GM19455 (cell line): Measurements from ENCODE around the gene STOML1.

Experiments
- ATAC-seq: cut with Tn5 transposase; IDR thresholded peaks from one replicate; pipeline ENCODE4 v1.9.1; 2021; ENCODE audit not compliant: unreplicated experiment

STOML1 gene

DNA sequence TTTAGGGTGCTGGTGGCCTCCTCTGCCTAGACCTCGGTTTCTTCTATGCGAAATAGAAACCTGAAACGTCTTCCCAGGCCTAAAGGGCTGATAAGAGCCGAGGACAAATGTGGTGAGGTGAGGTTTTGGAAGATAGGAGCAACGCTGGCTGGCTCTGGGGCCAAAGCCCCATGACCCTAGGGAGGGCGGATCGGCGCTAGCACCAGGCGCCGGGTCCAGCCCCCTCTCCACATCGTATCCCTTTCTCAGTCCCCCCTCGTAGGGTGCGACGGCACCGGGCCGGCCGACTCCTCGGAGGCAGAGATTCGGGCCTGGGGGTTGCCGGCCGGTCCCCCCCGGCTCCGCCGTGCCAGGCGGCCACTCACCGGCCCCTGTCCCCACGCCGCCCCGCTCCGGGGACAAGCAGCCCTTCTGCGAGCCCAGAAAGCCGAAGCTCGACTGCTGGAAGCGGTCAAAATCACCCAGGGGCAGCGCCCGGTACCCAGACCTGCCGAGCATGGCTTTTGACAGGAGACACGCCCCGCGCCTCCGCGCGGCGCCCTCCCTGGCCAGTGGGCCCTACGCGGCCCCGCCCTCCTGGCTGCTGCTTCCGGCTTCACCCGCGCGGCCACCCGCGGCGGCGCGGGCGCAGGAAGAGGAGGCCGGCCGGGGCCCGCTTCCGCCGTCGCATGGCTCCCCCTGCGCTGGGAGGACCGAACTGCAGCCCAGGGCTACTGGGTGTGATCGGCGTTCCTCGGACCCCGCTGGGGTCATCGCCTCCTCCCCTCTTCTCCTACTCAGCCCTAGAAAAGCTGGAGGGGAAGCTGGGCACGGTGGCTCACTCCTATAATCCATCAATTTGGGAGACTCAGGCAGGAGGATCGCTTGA lies at the start of gene STOML1:
STOML1 (minus strand) TSS at position 570 of the 868 bp plus-strand sequence; CDS start at position 498, 72 bp downstream.
- ATAC-seq: peak; percentile 57

- ATAC-seq: no peak
These were observed 49.2 kb upstream of the STOML1 start for GRCh38 chr15:74041311-74041756.

DNA sequence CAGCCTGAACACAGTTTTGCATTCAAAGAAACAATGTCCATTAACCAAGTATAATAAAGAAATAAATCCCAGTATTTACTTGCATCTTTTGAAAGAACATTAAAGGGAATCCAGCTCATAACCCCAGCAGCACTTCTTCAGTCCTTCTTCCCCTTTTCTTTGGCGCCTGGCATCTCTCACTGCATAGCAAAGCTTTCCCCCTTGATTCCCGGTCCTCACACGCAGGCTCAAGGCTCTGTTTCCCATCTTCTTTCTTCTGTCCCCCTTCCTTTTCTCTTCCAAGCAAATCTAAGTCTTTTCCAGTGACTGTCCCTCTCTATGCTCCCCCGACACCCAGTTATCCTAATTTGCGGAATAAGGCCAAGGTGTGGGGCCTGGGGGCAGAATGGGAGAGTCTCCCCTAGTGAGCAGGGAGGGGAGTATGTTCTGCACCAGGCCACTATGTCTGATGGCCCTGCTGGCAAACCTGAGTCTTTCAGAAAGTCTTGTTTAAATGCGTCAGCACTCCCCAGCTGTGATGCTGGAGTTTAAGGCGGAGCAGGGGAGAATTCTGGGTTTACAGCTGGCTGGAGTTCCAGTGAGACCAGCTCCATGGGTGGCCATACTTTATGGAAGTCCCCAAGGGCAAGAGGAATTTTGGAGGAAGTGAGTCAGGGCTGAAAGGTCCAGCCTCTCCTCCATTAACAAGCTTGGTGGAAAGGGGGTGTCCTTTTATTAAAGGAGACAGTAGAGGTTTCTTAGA lies 48.2 kb upstream of the STOML1 start:
- no peak for ATAC-seq

DNA sequence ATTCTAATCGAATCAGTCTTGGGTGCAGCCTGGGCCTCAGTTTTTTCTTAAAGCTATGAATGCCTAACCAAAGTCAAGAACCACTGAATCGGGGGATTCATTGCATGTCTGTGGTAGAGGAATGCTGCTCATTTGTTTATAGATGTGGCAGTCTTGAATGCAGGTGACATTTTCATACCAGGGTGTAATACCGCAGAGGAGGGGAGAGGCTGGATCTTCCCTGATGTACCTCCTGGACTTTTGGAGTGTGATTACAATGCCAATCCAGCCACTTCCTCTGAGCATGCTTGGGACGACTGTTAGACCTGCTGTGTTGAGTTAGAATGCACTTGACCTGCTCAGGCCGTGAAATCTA lies 47.5 kb upstream of the STOML1 start:
- no peak for ATAC-seq

DNA sequence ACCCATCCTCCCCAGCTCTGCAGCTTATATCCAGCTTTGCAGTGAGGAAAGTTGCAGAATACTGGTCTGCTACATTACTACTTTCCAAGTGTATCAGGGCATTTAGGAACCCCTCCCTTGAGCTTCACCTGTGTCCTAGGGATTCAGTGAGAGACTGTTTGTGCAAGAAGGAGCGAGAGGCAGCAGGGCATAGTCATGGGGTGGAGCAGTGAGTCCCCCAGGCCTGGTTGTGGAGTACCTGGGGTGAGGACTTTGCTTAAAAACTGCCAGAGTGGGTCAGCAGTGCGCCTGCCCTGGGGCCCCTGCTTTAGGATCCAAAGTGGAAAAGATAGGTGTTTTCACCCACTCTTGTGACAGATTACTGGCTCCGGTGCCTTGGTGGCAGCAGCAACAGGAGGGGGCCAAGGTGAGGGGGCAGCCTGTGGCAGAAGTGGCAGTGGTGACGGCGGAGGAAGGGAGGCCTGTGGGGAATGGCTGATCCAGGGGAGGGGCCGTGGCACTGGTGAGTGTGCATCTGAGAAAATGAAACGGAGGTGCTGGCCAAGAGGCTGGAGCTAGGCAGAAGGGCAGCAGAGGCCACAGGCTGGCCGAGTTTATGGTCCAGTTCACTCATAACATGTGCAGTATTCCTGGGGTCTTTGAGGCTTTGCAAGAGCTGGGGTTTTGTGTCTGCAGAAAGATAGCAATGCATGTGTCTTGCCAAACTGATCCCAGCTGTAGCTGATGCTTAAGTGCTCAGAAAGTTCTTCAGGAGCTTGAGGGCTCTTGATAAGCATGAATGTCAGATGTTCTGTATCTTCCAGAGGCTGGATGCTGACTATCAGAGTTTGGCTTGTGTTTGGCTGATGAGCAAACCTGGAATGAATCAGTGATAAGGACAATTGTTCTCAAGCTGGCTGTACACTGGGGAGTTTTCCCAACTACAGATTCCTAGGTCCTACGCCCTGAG lies 46.9 kb upstream of the STOML1 start:
- no peak for ATAC-seq

GRCh38 chr15:74037171-74038117 lies 45.3 kb upstream of the STOML1 start:
- no peak for ATAC-seq

DNA sequence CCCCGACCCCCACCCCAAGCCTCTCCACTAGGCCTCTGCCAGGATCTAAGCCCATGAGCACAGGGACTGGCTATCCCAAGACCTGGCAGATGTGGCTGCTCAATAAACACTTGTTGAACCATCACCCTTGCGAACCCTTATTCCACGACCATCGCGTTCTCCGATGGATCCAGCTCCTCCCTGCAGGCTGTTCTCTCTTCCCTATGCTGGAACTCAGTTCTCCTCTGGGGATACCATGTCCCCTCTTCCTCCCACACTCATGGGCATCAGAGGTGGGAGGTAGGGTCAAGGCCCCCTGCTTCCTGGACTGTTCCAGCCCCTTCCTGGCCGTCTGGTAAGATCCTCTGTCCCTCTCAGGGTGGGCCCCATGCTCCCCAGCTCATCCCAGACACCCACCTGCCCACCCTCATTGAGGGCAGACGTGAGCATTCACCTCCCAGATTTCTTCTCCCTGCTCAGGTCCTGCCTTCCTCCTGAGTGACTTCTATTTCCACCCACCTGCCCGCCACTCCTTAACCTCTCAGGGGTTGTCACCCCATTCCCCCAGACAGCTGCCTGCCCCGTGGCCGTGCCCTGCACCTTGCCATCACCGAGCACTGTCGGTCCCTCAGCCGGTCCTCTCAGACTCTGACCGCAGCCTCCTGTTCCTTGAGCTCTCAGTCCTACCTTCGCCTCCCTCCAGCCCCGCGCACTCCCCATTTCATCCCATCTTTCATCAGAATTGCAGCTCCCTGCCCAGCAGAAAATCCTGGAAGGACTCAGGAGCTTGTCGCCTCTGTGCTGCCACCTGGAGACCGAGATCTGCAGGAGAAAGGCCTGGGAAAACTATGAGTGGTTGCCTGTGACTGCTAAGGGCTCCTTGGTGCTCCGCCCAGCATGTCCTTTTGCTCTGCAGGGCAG lies 44.4 kb upstream of the STOML1 start:
- ATAC-seq: no peak

DNA sequence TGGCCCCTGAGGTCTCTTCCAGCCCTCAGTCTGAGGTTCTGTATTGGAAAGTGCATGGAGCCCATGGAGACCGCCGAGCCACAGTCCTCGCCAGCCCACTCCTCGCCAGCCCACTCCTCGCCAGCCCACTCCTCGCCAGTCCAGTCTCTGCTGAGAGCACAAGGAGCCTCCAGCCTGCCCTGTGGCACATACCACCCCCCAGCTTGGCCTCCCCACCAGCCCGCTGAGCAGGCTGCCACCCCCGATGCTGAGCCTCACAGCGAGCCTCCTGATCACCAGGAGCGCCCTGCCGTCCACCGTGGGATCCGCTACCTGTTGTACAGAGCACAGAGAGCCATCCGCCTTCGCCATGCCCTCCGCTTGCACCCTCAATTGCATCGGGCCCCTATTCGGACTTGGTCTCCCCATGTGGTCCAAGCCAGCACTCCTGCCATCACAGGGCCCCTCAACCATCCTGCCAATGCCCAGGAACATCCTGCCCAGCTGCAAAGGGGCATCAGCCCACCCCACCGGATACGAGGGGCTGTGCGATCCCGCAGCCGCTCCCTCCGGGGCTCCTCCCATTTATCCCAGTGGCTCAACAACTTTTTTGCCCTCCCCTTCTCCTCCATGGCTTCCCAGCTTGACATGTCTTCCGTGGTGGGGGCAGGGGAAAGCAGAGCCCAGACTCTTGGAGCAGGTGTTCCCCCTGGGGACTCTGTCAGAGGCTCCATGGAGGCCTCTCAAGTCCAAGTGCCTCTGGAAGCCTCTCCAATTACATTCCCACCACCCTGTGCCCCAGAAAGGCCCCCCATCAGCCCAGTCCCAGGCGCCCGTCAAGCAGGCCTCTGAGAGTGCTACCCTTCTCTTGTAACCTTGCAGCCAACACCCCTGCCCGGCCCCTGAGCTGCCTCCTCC lies 43.3 kb upstream of the STOML1 start:
- no peak for ATAC-seq

DNA sequence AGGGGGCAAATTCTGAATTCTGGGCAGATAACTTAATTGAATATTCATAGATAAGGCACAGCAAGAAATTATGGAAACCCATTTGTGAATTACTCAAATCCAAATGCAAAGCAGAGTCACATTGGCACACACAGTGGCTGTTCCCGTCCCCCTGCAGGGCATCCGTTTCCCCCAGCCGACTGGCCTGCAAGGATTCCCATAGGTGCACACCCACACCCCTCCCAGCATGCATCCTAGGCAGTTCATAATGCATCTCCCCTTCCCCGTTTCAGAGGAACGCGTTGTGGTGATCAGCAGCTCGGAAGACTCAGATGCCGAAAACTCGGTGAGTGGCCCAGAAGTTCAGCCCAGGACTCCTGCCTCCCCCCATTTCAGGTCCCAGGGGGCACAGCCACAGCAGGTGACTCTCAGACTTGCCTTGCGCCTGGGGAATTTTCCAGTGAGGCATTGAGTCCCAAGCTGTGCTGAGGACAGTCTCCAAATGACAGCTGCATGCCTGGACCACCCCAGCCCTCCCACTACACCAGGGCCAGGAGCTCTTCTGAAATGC lies 42.2 kb upstream of the STOML1 start:
- no peak for ATAC-seq

DNA sequence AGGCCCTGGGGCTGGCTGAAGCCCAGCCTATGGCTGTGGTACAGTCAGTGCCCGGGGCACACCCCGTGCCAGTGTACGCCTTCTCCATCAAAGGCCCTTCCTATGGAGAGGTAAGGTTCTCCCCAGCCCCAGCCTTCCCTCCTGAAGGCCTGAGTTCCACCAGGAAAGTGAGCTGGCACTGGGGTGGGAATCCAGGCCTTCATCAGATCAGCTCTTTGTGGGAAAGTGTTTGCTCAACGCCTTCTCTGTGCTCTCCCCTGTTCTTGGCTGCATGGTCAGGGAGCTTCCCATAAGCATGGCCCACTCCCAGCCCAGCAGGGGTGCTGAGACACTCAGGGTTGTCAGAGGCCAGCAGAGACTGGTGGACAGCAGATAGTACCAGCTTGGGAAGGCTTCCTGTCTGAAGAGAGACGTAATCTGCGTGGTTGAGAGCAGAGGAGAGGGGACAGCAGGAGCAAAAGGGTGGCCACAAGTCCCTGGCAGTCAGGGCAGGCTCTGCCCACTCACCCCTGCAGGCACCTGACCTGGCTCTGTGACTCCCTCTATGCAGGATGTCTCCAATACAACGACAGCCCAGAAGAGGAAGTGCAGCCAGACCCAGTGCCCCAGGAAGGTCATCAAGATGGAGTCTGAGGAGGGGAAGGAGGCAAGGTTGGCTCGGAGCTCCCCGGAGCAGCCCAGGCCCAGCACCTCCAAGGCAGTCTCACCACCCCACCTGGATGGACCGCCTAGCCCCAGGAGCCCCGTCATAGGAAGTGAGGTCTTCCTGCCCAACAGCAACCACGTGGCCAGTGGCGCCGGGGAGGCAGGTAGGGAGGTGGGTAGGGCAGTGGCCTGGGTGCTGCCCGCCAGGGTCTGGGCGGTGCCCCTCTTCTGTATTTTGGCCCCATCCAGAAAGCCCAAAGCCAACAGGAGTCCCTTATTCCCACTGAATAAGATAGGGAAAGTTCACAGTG lies 40.8 kb upstream of the STOML1 start:
- ATAC-seq: no peak

GRCh38 chr15:74032046-74032445 lies 40.0 kb upstream of the STOML1 start:
- ATAC-seq: no peak

GRCh38 chr15:74028646-74029045 lies 36.6 kb upstream of the STOML1 start:
- no peak for ATAC-seq

DNA sequence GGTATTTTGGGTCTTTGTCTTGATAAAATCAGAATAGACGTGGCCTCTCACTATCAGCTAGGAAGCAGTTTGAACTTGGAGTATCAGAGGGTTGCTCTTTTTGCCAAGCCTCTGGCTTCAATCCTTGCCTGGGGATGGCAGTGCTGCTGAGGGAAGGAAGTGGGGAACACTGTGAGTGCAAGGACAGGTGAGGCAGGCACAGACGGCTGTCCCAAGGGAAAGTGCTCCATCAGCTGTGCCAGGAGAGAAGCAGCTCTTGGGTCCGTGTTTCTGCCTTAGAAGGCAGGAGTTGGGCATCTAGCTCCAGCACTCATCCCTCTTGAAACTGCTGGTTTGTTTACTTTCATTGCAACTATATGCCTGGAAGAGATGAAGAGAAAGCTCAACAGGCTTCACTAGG lies 35.6 kb upstream of the STOML1 start:
- ATAC-seq: no peak

GRCh38 chr15:74025436-74025835 lies 33.3 kb upstream of the STOML1 start:
- no peak for ATAC-seq

- ATAC-seq: no peak
These were observed 32.6 kb upstream of the STOML1 start for GRCh38 chr15:74024687-74025086.

DNA sequence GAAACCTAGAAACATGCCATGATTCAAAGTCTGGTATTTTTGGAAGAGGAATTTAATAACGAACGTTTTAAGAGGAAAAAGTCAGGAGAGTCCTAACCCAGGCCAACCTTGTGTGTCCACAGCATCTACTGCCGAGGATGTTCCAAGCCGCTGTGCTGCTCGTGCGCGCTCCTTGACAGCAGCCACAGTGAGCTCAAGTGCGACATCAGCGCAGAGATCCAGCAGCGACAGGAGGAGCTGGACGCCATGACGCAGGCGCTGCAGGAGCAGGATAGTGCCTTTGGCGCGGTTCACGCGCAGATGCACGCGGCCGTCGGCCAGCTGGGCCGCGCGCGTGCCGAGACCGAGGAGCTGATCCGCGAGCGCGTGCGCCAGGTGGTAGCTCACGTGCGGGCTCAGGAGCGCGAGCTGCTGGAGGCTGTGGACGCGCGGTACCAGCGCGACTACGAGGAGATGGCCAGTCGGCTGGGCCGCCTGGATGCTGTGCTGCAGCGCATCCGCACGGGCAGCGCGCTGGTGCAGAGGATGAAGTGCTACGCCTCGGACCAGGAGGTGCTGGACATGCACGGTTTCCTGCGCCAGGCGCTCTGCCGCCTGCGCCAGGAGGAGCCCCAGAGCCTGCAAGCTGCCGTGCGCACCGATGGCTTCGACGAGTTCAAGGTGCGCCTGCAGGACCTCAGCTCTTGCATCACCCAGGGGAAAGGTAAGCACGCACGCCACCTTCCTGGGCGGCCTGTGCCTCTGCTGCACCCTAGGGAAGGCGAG lies 30.8 kb upstream of the STOML1 start:
- ATAC-seq: no peak
